GM21619 (cell line): ENCODE results near the gene TRMO.

Experiments
- ATAC-seq: cut with Tn5 transposase; IDR thresholded peaks from one replicate; pipeline ENCODE4 v1.9.1; 2021; ENCODE audit not compliant: unreplicated experiment

TRMO gene

GRCh38 chr9:97904725-97905124 is 17.6 kb downstream of the TRMO start:
- ATAC-seq = no peak

GRCh38 chr9:97903177-97903576 is 19.1 kb downstream of the TRMO start:
- ATAC-seq = no peak

DNA sequence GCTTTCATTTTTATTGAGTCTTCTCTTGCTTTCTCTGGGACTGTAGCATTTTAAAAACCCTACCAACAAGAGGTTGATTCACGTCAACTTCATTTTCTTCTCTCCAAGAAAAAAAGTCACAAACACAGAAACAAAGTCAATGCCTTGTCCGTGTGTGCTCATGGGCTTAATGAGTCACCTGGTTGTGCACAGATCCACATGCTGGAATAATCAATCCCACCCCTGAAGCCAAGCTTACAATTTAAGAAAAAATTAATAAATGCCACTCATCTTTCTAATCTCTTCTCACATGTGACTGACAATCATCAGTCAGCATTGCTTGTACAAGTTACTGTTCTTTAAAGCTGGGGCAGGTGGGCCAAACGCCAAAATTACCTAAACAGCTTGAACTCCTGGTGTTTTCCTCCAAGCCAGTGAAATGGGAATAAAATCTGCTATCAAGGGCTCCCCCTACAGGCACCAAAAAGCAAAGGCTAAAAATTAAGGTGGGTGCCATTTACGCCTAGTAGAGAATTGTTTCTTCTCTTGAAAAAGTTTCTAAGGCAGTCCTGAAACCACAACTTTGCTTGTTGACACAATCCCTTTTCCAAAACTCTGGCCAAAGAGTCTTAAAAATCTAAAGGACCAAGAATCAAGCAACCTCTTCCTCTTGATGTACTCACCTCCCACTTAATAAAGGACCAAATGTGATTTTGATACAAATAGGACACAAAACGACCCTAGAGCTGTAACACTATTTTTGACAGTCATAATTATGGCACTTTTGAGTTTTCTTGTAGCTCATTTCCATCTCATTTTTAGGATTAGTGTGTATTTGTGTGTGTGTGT is 21.3 kb downstream of the TRMO start:
- no peak for ATAC-seq

DNA sequence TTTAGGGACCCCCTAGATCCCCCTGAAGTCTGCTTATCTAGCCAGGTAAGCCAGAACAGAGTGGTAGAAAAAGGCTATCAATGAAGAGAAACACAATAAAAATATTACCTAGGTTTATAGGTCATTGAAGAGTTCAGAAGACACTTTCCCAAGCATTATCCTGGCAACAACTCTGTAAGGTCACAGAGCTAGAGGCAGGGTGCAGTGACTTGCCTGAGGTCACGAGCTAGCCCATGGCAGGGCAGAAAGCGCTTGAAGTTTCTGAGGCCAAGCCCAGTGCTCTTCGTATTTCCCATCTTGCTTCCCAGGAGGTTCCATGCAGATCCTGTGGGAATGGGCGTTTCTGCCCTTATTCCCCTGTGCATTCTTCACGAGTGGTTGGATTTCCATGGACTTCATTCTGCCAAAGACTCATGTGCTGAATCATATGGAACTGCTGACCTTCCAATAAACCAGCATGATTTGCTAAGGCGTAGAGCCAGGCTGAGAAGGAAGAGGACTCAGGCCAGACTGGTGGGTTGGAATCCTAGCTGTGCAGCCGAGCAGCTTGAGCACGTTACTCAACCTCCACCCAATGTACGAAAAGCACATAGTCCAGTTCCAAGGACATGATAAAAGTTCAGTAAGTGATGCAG is 22.1 kb downstream of the TRMO start:
- no peak for ATAC-seq

DNA sequence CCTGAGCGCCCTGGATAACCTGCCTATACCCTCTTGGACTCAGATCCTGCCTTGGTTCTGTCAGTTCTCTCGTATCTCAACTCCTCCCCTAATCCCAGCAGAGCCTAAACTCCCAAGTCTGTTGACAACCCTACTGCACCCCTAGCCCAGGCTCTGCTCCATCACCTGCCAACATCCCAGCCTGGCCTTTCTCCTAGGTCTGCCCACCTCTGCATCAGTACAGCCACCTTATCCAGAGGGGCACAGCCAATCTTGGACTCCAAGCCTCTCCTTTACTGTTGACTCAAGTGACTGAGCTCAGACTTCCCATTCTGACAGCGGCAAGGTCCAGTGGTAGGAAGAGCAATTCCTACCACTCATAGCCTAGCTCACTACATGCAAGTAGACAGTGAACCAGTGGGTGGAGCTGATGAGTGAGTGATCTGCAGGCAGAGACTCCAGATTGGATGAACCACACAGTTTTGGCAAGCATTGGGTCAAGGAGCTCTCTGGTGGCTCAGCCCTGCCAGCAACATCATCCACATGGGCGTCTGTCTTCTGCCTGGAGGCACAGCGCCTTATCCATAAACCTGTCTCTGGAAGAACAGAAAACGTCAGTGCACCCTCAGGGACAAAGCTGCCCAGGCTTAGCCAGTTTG is 26.5 kb downstream of the TRMO start:
- ATAC-seq = no peak

DNA sequence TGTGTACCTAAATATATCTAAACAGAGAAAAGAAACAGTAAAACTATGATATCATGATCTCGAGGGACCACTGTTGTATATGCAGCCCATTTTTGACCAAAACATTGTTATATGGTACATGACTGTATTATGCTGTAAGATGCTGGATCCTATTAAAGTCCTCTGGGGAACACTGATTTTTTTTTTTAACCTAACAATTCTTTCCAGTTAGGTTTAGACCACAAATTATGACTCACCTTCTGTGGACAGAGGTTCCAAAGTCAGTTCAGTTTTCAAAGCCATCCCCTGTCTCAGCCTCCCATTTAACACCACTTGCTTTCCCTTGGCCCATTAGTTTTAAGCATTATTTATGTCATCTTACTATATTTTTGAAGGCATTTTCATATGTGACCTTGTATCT is 27.1 kb downstream of the TRMO start:
- ATAC-seq = no peak

DNA sequence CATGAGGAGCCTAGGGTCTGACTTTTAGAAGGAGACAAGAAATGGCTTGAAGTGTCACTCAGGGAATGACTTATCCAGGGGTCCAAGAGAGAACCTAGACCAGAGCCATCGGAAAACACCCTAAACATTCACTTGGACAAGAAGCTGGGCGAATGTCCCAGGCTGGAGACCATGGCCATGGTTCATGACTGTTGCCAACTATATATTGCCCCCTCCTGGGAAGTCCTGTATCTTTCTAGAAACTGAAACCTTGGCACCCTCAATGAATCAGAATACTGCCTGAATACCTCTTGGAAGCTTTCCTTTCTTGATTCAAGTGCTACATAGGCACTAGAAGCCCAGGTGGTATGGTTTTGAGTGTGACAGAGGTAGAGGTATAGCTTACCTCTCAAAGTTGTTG is 29.9 kb downstream of the TRMO start:
- ATAC-seq = no peak

GRCh38 chr9:97891736-97892135 is 30.6 kb downstream of the TRMO start:
- no peak for ATAC-seq

DNA sequence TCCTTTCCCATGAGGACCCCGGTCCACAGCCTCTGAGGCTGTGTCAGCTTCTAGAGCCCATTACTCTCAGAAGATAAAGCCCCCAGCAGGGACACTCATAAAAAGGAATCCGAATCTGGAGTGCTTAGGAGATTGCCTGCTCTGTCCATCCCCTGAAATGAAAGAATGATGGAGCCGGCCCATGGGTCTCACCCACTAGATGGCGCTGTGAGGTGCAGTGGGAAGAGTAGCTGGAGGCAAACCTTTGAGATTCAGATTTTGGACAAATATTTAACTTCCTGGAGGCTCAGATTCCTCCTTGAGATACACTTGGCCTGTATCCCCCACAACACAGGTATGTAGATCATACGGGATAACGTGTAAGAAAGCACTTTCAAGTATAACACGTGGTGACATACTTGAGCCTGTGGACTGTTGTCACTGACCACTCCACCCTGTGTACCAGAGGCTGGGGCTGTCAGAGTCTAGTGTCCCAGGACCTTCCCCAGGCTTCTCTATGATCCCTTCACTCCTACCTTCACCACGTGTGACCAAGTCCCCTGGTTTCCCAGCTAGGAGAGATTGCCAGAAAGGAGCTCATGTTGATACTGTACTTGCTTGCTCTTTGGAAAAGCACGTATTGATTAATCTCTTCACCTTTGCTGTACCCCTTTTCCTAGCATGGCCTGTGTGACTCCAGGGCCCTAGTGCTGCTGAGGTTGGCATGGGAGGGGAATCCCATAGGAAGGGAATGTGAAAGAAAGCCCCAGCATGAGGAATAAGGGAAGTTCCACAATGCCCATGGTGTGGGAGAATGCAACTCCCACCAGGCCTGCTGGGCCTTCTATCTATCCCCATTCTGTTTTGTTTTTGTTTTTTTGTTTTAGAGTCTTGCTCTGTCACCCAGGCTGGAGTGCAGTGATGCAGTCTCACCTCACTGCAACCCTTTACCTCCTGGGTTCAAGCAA is 32.1 kb downstream of the TRMO start:
- no peak for ATAC-seq

GRCh38 chr9:97880336-97880735 is 42.0 kb downstream of the TRMO start:
- ATAC-seq = no peak

DNA sequence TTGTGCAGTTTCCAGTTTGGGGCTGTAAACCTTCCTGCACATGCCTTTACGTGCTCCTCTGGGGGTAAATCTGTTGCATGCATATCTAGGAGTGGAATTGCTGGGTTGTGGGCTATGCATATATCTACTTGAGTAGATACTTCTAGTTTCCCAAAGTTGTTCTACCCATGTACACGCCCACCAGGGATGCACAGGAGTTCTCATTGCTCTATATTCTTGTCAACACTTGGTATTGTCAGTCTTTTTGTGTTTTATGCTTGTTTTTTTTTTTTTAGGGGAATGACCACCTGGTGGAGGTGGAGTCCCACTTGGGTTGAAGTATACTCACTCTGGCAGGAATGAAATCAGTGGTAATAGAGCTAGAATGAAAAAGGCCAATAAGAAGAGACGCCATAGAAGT is 46.2 kb downstream of the TRMO start:
- no peak for ATAC-seq

GRCh38 chr9:97875111-97875510 is 47.2 kb downstream of the TRMO start:
- no peak for ATAC-seq

DNA sequence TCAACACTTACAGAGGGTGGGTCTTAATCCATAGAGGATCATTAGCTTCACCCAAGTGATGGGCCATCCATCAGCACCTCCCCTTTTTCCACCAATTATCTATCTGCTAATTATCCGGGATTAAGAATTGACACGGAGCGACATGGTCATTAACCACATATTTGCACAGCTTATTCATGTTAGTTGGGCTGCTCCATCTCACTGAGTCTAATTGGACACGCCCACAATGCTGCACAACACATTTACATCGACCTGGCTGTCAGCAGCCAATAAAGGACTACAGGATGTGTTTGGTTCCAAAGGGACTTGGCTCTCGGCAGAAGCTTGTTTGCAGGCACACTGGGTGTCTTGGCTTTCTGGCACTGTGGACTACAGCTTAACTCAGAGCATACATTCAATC is 47.7 kb downstream of the TRMO start:
- no peak for ATAC-seq

DNA sequence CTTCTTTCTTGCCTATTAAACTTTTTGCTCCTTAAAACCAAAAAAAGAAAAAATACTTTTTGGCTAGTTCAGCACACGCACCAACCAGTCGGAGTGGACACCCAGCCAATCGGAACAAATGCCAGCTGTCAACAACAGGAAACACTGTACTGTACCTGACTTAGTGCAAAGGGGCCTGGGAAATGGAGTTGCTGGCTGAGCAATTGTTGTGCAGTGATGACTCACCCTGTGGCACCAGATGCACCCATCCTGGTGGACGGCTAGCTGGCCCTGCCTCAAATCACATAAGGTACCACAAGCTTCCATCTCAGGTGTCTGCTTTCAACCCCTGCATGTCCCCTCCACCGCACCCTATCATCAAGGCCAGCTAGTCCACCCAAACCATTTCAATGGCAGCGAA is 48.4 kb downstream of the TRMO start:
- ATAC-seq = no peak

GRCh38 chr9:97873425-97873824 is 48.9 kb downstream of the TRMO start:
- no peak for ATAC-seq

- ATAC-seq = no peak
Observed at GRCh38 chr9:97868859-97869258, 53.4 kb downstream of the TRMO start.

- ATAC-seq = no peak
Observed at GRCh38 chr9:97866848-97867247, 55.5 kb downstream of the TRMO start.

DNA sequence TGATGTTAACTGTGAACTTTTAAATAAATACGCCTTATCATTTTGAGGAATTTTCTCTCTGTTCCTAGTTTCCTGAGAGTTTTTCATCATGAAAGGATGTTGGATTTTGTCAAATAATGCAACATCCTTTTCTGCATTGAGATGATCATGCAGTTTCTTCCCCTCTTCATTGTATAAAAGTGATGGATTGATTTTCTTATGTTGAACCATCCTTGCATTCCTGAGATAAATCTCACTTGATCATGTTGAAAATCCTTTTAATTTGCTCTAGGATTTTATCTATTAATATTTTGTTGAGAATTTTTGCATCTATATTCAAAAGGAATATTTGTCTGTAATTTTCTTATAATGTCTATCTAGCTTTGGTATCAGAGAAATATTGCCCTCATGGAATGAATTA is 56.0 kb downstream of the TRMO start:
- no peak for ATAC-seq

- ATAC-seq = no peak
Observed at GRCh38 chr9:97864396-97864795, 57.9 kb downstream of the TRMO start.

DNA sequence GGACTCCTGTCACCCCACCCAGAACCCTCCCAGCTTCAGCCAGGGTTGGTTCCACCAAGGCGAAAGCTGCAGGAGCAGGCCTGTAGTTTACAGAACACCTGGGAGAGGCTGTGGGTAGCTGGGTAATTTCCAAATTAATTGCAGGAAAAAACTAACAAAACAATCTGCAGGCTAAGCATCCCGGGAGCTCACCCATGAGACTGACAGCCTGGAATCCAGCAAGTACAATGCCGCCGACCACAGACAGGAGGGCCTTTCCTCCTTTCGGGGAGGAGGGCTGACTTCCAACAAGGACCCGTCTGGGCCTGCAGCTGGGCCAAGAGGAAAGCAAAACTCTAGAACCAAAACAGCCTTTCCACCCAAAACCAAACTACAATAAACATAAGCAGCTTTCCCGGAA is 59.0 kb downstream of the TRMO start:
- ATAC-seq = no peak

DNA sequence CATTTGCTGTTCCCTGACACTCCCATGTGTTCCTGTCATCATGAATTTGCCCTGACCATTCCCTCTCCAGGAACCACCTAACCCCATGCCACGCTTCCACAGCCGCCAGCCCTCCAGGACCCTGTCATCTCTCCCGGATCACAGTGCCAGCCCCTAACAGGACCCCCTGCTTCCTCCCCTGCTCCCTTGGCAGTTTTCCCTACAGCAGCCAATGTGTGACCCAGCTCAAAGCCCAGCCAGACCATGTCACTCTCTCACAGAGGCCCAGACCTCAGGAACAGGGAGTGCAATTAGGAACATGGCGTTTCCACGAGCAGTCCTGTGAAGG is 61.2 kb downstream of the TRMO start:
- no peak for ATAC-seq
